ENCODE measurements around the gene ATG2A. TPM values are rescaled to one million over a fixed set of nuclear protein-coding genes. Genes with fewer than 3 reads are reported as not detected.

Gene ATG2A
- total RNA-seq, 1 donor = 25.7 TPM

DNA sequence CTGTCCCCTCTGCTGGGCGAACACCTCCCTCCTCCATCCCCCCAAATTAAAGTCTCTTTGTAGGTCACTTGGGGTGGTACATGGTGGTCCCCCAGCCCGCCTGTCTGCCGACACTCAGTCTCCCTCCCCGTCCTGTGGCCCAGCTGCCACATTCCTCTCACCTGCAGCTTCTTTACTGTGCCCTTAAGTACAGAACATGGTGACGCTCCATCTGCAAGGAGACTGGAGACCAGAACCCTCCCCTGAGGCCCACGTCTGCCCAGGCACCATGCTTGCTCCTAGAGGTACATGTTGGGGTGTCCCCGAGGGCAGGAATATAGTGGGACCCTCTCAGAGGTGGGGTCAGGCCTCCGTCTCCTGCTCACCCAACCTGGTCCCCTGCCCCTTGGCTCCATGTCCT lies 33.0 kb downstream of the ATG2A start:
- no peak for DNase-seq (ENCODE audit: insufficient read length, low spot score, missing footprints)
- H3K36me3 ChIP-seq (ENCODE audit: insufficient read depth, low read length) = no peaks in the 10 kb centered on the region
- no peak overlapping the region for H3K4me3 ChIP-seq (ENCODE audit: insufficient read depth, low read length)
- H3K79me2 ChIP-seq (ENCODE audit: insufficient read depth, low read length) = no peaks in the 10 kb centered on the region
- H2AFZ ChIP-seq (ENCODE audit: low read length) = no peak overlapping the region
- H3K27me3 ChIP-seq (ENCODE audit: insufficient read depth, low read length) = no peaks in the 10 kb centered on the region
- no peaks in the 10 kb centered on the region for H3K9me3 ChIP-seq (ENCODE audit: low read depth, low read length)
- TF ChIP-seq, protein P1, sequence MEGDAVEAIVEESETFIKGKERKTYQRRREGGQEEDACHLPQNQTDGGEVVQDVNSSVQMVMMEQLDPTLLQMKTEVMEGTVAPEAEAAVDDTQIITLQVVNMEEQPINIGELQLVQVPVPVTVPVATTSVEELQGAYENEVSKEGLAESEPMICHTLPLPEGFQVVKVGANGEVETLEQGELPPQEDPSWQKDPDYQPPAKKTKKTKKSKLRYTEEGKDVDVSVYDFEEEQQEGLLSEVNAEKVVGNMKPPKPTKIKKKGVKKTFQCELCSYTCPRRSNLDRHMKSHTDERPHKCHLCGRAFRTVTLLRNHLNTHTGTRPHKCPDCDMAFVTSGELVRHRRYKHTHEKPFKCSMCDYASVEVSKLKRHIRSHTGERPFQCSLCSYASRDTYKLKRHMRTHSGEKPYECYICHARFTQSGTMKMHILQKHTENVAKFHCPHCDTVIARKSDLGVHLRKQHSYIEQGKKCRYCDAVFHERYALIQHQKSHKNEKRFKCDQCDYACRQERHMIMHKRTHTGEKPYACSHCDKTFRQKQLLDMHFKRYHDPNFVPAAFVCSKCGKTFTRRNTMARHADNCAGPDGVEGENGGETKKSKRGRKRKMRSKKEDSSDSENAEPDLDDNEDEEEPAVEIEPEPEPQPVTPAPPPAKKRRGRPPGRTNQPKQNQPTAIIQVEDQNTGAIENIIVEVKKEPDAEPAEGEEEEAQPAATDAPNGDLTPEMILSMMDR (IDR thresholded peaks at IDR 0.05; ENCODE audit: extremely low read depth, low read depth, low read length) = no peak
- no peak overlapping the region for H3K4me2 ChIP-seq (ENCODE audit: insufficient read depth, low read length)
- H3K4me1 ChIP-seq (ENCODE audit: insufficient read depth, low read length) = peaks cover 28% of the 10 kb centered on the region
- H4K20me1 ChIP-seq (ENCODE audit: insufficient read depth, low read length) = no peaks in the 10 kb centered on the region
- H3K27ac ChIP-seq (ENCODE audit: low read depth, low read length) = no peak overlapping the region

DNA sequence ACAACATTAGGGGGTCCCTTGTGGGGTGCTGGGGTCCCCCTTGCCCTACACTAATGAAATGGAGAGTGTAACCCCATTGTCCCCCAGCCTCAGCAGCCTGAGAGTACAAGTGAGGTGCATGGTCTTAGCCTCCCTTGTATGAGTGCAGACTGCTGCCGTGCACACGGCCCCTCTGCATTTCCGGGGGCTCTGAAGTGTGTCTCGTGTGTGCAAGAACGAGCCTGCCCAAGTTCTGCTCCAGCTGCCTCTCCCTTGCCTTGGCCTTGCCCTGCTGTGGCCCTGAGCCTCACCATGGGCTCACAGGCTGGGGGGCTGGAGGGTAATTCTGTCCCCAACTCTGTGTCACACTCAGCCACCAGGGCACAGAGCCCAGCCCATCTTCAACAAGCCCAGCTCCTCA lies 33.4 kb downstream of the ATG2A start:
- H2AFZ ChIP-seq (ENCODE audit: low read length) = no peak overlapping the region
- no peak for DNase-seq (ENCODE audit: insufficient read length, low spot score, missing footprints)
- H3K4me1 ChIP-seq (ENCODE audit: insufficient read depth, low read length) = peaks cover 30% of the 10 kb centered on the region
- H3K9me3 ChIP-seq (ENCODE audit: low read depth, low read length) = no peaks in the 10 kb centered on the region
- H3K79me2 ChIP-seq (ENCODE audit: insufficient read depth, low read length) = no peaks in the 10 kb centered on the region
- TF ChIP-seq, protein P1 (IDR thresholded peaks at IDR 0.05; ENCODE audit: extremely low read depth, low read depth, low read length) = no peak
- no peak overlapping the region for H3K4me3 ChIP-seq (ENCODE audit: insufficient read depth, low read length)
- no peak overlapping the region for H3K27ac ChIP-seq (ENCODE audit: low read depth, low read length)
- H3K4me2 ChIP-seq (ENCODE audit: insufficient read depth, low read length) = no peak overlapping the region
- H4K20me1 ChIP-seq (ENCODE audit: insufficient read depth, low read length) = no peaks in the 10 kb centered on the region
- H3K27me3 ChIP-seq (ENCODE audit: insufficient read depth, low read length) = no peaks in the 10 kb centered on the region
- H3K36me3 ChIP-seq (ENCODE audit: insufficient read depth, low read length) = no peaks in the 10 kb centered on the region

GRCh38 chr11:64882243-64882642 lies 34.8 kb downstream of the ATG2A start:
- Histone ChIP-seq H3K27ac (ENCODE audit: low read depth, low read length) (no peak overlapping the region), H3K4me3 (ENCODE audit: insufficient read depth, low read length) (no peak overlapping the region), H3K79me2 (ENCODE audit: insufficient read depth, low read length) (peaks cover 11% of the 10 kb centered on the region), H3K4me2 (ENCODE audit: insufficient read depth, low read length) (no peak overlapping the region), H3K4me1 (ENCODE audit: insufficient read depth, low read length) (peaks cover 31% of the 10 kb centered on the region), H3K27me3 (ENCODE audit: insufficient read depth, low read length) (no peaks in the 10 kb centered on the region), H2AFZ (ENCODE audit: low read length) (no peak overlapping the region), H3K36me3 (ENCODE audit: insufficient read depth, low read length) (no peaks in the 10 kb centered on the region), H3K9me3 (ENCODE audit: low read depth, low read length) (no peaks in the 10 kb centered on the region), H4K20me1 (ENCODE audit: insufficient read depth, low read length) (peaks cover 8% of the 10 kb centered on the region)
- DNase-seq (ENCODE audit: insufficient read length, low spot score, missing footprints) = no peak
- TF ChIP-seq, protein P1 (IDR thresholded peaks at IDR 0.05; ENCODE audit: extremely low read depth, low read depth, low read length) = no peak

DNA sequence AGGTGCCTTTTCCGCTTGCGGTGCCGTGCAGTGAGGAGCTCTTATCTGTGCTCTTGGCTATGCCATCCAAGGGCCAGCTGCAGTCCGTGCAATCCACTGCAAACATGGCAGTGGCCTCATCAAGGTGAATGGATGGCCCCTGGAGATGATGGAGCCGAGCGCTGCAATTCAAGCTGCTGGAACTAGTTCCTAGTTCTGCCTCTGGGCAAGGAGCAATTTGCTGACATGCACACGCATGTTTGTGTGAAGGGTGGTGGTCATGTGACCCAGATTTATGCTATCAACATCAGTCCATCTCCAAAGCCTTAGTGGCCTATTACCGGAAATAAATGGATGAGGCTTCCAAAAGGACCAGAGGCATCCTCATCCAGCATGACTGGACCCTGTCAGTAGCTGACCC lies 35.5 kb downstream of the ATG2A start:
- no peak for DNase-seq (ENCODE audit: insufficient read length, low spot score, missing footprints)
- no peaks in the 10 kb centered on the region for H3K36me3 ChIP-seq (ENCODE audit: insufficient read depth, low read length)
- TF ChIP-seq, protein P1 (IDR thresholded peaks at IDR 0.05; ENCODE audit: extremely low read depth, low read depth, low read length) = no peak
- no peak overlapping the region for H3K27ac ChIP-seq (ENCODE audit: low read depth, low read length)
- no peaks in the 10 kb centered on the region for H3K27me3 ChIP-seq (ENCODE audit: insufficient read depth, low read length)
- H3K4me1 ChIP-seq (ENCODE audit: insufficient read depth, low read length) = peaks cover 38% of the 10 kb centered on the region
- H2AFZ ChIP-seq (ENCODE audit: low read length) = no peak overlapping the region
- peaks cover 16% of the 10 kb centered on the region for H4K20me1 ChIP-seq (ENCODE audit: insufficient read depth, low read length)
- H3K79me2 ChIP-seq (ENCODE audit: insufficient read depth, low read length) = peaks cover 19% of the 10 kb centered on the region
- H3K4me2 ChIP-seq (ENCODE audit: insufficient read depth, low read length) = no peak overlapping the region
- H3K9me3 ChIP-seq (ENCODE audit: low read depth, low read length) = no peaks in the 10 kb centered on the region
- H3K4me3 ChIP-seq (ENCODE audit: insufficient read depth, low read length) = no peak overlapping the region
